Progenitor cell of endocrine pancreas (in vitro differentiated cells): Measurements from ENCODE around the gene RPS27. TPM values are rescaled to one million over a fixed set of nuclear protein-coding genes. Genes with fewer than 3 reads are reported as not detected.

Source experiments
- DNase-seq: peaks from one replicate; pipeline ENCODE4 v3.0.0; 2021; ENCODE audit warnings: low spot score; ENCODE audit not compliant: unreplicated experiment
- H3K27ac Mint-ChIP-seq: 2 replicates; pipeline ENCODE4 v1.8.0; 2021; ENCODE audit warnings: mild to moderate bottlenecking, moderate library complexity, mixed read lengths
- H3K27me3 Mint-ChIP-seq: 2 replicates; pipeline ENCODE4 v1.8.0; 2021; ENCODE audit warnings: mixed read lengths
- H3K36me3 Mint-ChIP-seq: 2 replicates; pipeline ENCODE4 v1.8.0; 2022; ENCODE audit warnings: mixed read lengths; ENCODE audit not compliant: insufficient read depth
- H3K4me1 Mint-ChIP-seq: 2 replicates; pipeline ENCODE4 v1.8.0; 2021; ENCODE audit warnings: low read depth, mixed read lengths
- H3K4me3 Mint-ChIP-seq: 2 replicates; pipeline ENCODE4 v1.8.0; 2021; ENCODE audit warnings: low read depth, mild to moderate bottlenecking, moderate library complexity, mixed read lengths
- H3K9me3 Mint-ChIP-seq: 2 replicates; pipeline ENCODE4 v1.8.0; 2021; ENCODE audit warnings: low read depth, mixed read lengths
- total RNA-seq: library from RNA; stranded (reverse); gene quantifications from 2 replicates; pipeline ENCODE4 v1.2.1, GENCODE V29; 2021
- TF ChIP-seq, protein P1 (sequence below): fragments of 200-600 bp; sonication (generic); IDR thresholded peaks from one replicate; pipeline ENCODE4 v1.5.0; 2021; ENCODE audit warnings: antibody characterized with exemption, mild to moderate bottlenecking; ENCODE audit not compliant: unreplicated experiment

RPS27 gene
- total RNA-seq, 1 donor from 2014 or later = 2,294 TPM

DNA sequence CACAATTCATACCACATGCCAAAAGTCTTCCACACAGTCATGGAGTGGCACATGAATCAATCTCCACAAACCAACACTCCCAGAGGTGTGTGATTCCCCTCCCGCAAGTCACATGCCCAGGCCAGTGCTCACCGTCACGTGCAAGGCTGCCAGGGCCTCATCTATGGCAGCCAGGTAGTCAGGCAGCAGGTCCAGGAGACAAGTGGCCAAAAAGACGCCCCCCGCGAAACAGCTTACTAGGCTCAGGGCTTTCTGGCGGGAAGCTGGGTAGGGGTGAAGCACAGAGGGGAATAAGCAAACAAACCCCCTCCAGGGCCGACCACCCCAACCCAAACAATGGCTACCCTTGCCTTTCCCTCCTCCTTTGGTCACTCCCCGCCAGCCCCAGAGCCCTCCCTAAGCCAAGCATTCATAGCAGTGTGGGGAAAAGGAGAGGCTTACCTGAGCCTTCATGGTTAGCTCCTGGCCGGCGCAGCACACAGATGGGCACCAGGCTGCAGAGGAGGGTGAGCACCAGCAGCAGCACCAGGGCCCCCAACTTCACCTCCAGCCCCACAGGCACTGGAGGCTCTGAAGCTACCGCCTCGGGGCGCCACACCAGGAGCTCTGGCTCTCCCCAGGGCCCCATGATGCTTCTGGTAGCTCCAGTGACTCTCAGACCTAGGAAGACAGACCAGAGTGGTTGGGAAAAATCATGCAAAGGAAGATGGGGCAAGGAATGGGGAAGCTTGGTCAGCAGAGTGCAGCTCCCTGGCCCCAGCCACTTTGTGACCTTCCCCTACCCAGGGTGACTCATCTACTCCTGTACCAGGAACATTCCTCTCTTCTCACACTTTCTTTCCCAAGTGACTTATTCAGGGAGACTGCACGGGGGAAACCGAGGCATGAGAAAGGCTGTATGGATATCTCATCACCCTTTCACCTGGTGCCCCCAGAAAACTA lies 28.2 kb upstream of the RPS27 start:
- Mint-ChIP-seq H3K27me3 (no peaks in the 10 kb centered on the region), H3K9me3 (no peaks in the 10 kb centered on the region), H3K36me3 (peaks cover 7% of the 10 kb centered on the region), H3K4me1 (peaks cover 41% of the 10 kb centered on the region), H3K4me3 (peak overlapping the region; percentile 90), H3K27ac (peak overlapping the region; percentile 99)
- DNase-seq = no peak
- TF ChIP-seq, protein P1, sequence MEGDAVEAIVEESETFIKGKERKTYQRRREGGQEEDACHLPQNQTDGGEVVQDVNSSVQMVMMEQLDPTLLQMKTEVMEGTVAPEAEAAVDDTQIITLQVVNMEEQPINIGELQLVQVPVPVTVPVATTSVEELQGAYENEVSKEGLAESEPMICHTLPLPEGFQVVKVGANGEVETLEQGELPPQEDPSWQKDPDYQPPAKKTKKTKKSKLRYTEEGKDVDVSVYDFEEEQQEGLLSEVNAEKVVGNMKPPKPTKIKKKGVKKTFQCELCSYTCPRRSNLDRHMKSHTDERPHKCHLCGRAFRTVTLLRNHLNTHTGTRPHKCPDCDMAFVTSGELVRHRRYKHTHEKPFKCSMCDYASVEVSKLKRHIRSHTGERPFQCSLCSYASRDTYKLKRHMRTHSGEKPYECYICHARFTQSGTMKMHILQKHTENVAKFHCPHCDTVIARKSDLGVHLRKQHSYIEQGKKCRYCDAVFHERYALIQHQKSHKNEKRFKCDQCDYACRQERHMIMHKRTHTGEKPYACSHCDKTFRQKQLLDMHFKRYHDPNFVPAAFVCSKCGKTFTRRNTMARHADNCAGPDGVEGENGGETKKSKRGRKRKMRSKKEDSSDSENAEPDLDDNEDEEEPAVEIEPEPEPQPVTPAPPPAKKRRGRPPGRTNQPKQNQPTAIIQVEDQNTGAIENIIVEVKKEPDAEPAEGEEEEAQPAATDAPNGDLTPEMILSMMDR = no peak

DNA sequence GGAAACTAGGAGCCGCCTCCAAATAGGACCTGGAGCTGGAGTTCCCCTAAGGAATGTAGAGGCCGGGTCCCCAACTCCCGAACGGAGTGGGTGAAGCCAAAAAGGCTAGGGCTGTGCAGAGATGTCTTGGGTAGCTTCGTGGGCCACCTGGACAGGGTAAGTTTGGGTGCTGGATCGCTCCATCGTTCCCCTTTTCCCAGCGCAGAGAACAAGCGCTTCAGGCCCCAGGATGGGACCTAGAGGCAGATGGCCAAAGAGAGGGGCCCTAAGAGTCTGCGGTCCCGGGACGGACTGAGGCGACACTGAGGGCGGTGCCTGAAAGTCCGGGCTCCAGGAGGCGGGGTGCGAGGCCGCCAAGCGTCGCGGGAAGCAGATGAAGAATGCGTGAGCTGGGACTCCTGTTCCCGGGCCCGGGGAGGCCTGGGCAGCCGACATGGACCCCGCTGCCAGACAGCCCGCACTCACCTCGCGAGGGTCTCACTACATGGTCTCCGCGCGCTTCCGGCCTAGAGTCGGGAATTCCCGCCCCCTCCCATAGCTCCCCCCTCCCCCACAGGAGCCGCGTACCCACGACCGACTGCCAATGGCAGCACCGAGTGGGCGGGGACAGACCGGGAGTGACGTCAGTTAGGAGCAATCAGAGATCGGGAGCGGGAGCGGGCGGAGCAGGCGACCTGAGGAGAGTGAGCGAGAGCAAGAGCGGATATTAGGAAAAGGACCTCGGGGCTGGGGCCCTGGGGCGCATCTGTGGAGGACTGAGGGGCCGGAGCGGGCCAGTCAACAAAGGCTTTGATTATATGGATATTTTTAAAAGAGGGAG lies 27.3 kb upstream of the RPS27 start, which contains the start of gene SLC39A1:
Gene SLC39A1 (minus strand): TSS at position 508 of the 820 bp plus-strand sequence. CDS start 822 bp downstream, outside the sequence.
- H3K27ac Mint-ChIP-seq = peak within 1 kb of the TSS; percentile 99
- peak within 1 kb of the TSS; percentile 90 for H3K4me3 Mint-ChIP-seq
- H3K9me3 Mint-ChIP-seq = no peaks in the 10 kb centered on the region
- no peaks in the 10 kb centered on the region for H3K27me3 Mint-ChIP-seq
- DNase-seq = peak; percentile 97
- peaks cover 7% of the 10 kb centered on the region for H3K36me3 Mint-ChIP-seq
- H3K4me1 Mint-ChIP-seq = peaks cover 43% of the 10 kb centered on the region
- TF ChIP-seq, protein P1 = no peak

DNA sequence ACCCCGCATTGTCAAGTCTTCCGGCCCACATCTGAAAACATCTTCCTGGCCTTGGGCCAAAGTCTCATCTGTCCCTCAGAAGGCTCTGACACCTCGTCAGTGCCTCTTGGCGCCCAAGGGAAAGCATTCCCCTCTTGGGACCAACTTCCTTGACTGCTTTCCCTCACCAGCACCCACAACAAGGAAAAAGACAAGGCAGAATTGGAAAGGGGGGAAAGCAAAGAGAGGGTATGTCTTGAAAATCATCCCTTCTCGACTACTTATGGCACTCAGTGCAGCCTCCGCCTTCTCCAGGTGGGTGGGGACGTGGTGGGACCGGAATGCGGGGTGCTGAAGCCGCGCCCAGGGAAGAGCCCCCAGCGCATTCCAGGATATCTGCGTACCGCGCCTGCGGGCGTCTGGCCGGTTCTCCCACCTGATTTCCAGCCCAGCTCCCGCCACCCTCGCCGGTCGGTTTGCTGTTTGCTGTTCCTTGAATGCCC lies 26.7 kb upstream of the RPS27 start:
- TF ChIP-seq, protein P1 = no peak

DNA sequence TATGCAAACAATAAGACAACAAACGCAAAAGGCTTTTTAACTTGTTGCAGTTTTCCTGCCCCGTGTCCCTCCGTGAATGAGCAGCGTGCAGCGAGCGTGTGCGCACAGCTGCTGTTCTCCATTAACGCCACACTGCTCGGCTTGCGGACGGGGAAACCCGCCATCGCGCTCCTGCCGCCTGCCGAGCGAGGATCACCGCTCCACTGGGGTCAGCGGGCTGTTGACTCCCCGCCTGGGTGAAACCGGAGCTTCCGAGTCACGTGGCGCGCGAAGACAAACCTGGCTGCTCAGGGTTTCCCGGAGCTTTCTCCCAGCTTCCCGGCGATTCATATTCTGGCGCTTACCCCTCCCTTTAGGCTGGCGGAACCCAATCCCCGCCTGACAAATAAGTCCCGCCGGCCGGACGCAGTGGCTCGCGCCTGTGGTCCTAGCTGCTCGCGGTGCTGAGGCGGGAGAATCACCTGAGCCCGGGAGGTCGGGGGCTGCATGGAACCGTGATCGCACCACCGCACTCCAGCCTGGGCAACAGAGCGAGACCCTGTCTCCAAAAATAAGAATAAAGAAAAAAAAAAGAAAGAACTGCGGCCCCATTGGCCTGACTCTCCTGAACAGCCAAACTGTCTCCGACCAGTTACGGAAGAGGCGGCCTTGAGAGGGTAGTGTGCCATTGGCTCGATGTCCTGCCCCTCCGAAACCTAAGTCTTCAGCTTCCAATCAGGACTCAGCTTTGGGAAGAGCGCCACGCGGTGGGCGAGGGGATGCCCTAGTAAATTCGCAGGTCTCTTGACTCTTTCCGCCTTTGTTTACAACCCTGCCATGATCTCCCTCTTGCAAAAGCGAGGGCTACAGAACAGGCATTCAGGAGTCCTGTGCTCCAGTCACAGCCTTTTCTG lies 23.2 kb upstream of the RPS27 start, which contains the start of gene CREB3L4:
Gene CREB3L4 (plus strand): TSS at position 796 of the 893 bp plus-strand sequence. CDS start 624 bp downstream, outside the sequence.
- no peaks in the 10 kb centered on the region for H3K9me3 Mint-ChIP-seq
- H3K4me1 Mint-ChIP-seq = peaks cover 35% of the 10 kb centered on the region

More for the DNA sequence above, 26.7 kb upstream of the RPS27 start:
- Mint-ChIP-seq H3K36me3 (peaks cover 5% of the 10 kb centered on the region), H3K27ac (peak overlapping the region; percentile 99), H3K4me3 (peak overlapping the region; percentile 90), H3K4me1 (peaks cover 46% of the 10 kb centered on the region), H3K27me3 (no peaks in the 10 kb centered on the region), H3K9me3 (no peaks in the 10 kb centered on the region)
- peak; percentile 50 for DNase-seq

More for the DNA sequence above, 23.2 kb upstream of the RPS27 start, which contains the start of gene CREB3L4:
- Mint-ChIP-seq H3K36me3 (no peaks in the 10 kb centered on the region), H3K27ac (peak within 1 kb of the TSS; percentile 96), H3K4me3 (peak within 1 kb of the TSS; percentile 78), H3K27me3 (no peaks in the 10 kb centered on the region)
- TF ChIP-seq, protein P1 = peak; percentile 49
- DNase-seq = peak; percentile 86
